ENCODE measurements around the gene PKM.

Gene PKM

DNA sequence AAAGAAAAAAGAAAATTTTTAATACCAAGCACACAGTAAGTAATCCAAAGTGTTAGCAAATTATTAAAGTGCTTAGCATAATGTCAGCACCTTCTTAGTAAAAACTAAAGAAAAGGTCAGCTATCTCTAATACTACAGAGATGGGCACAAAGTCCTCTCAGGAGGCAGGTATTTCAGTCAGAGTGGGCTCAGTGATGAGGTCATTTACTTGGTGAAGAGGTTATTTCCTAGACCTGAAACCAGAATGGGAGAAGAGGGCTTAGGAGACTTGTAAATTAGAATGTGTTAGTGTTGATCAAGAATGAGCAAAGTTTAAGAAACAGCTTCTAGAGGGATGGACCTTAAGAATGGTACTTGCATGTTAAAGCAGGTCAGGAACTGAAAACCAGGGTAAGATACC lies 8.7 kb upstream of the PKM start:
- no peaks in the 10 kb centered on the region for H3F3A ChIP-seq (ENCODE audit: insufficient read depth, low read length)
- H3K4me3 ChIP-seq (ENCODE audit: low read length): no peak overlapping the region
- no peaks in the 10 kb centered on the region for H3K9me3 ChIP-seq (replicated peaks; ENCODE audit: insufficient read depth, low read length)
- no peak overlapping the region for H3K27ac ChIP-seq (ENCODE audit: low read length)
- no peaks in the 10 kb centered on the region for H3K9me2 ChIP-seq (replicated peaks; ENCODE audit: insufficient read depth, low read length)
- H3K9ac ChIP-seq (ENCODE audit: low read length): no peak overlapping the region
- H2AFZ ChIP-seq (ENCODE audit: low read length): no peak overlapping the region
- no peaks in the 10 kb centered on the region for H3K27me3 ChIP-seq (replicated peaks; ENCODE audit: insufficient read depth, low read length)
- H4K20me1 ChIP-seq (ENCODE audit: insufficient read depth, low read length): no peaks in the 10 kb centered on the region
- no peaks in the 10 kb centered on the region for H3K79me2 ChIP-seq (ENCODE audit: low read length)
- DNase-seq: no peak
- no peak for TF ChIP-seq EZH2phosphoT487 (IDR thresholded peaks at IDR 0.05; ENCODE audit: low read length)
- no peak for TF ChIP-seq EZH2 (optimal IDR thresholded peaks at IDR 0.05; ENCODE audit: low read depth, low read length)
- no peak for TF ChIP-seq CTCF (IDR thresholded peaks at IDR 0.05; ENCODE audit: low read length)
- H3K36me3 ChIP-seq (replicated peaks; ENCODE audit: insufficient read depth, low read length): no peaks in the 10 kb centered on the region; the same call in 1 of the 2 replicates
- H3K4me1 ChIP-seq (ENCODE audit: low read length): peaks cover 13% of the 10 kb centered on the region; the same call in 1 of the 2 replicates
- no peak overlapping the region for H3K4me2 ChIP-seq (ENCODE audit: low read depth, low read length)

- Histone ChIP-seq H3K9me3 (replicated peaks; ENCODE audit: insufficient read depth, low read length) (no peaks in the 10 kb centered on the region), H3K36me3 (replicated peaks; ENCODE audit: insufficient read depth, low read length) (no peaks in the 10 kb centered on the region; the same call in 1 of the 2 replicates), H3K4me2 (ENCODE audit: low read depth, low read length) (no peak overlapping the region), H3K27ac (ENCODE audit: low read length) (no peak overlapping the region), H3K79me2 (ENCODE audit: low read length) (no peaks in the 10 kb centered on the region), H3F3A (ENCODE audit: insufficient read depth, low read length) (no peaks in the 10 kb centered on the region), H3K4me1 (ENCODE audit: low read length) (peaks cover 13% of the 10 kb centered on the region; the same call in 1 of the 2 replicates), H3K4me3 (ENCODE audit: low read length) (no peak overlapping the region), H3K27me3 (replicated peaks; ENCODE audit: insufficient read depth, low read length) (no peaks in the 10 kb centered on the region), H2AFZ (ENCODE audit: low read length) (no peak overlapping the region), H4K20me1 (ENCODE audit: insufficient read depth, low read length) (no peaks in the 10 kb centered on the region), H3K9me2 (replicated peaks; ENCODE audit: insufficient read depth, low read length) (no peaks in the 10 kb centered on the region), H3K9ac (ENCODE audit: low read length) (no peak overlapping the region)
- no peak for DNase-seq
- TF ChIP-seq EZH2phosphoT487 (IDR thresholded peaks at IDR 0.05; ENCODE audit: low read length) (no peak), EZH2 (optimal IDR thresholded peaks at IDR 0.05; ENCODE audit: low read depth, low read length) (no peak), CTCF (IDR thresholded peaks at IDR 0.05; ENCODE audit: low read length) (no peak)
Measured at GRCh38 chr15:72238586-72238985, 7.6 kb upstream of the PKM start.

DNA sequence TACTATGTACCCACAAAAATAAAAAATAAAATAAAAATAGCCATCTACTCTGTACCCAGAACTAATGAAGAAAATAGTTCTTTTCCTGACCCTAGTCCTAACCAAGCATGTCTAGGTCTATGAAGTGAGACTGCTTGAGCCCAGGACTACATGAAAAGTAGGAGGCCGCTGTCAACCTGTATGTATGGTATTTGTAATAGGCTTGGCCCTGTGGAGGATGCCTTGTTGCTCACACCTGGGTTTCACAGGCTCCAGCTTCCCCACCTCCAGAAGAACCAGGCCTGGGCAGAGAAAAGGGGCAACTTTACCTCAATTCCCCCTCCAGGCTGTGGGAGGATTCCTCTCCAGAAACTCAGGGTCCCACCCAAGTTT lies 6.8 kb upstream of the PKM start:
- Histone ChIP-seq H3K9ac (ENCODE audit: low read length) (no peak overlapping the region), H3K27me3 (replicated peaks; ENCODE audit: insufficient read depth, low read length) (no peaks in the 10 kb centered on the region), H3K4me1 (ENCODE audit: low read length) (peaks cover 13% of the 10 kb centered on the region; the same call in 1 of the 2 replicates), H3K36me3 (replicated peaks; ENCODE audit: insufficient read depth, low read length) (no peaks in the 10 kb centered on the region; the same call in 1 of the 2 replicates), H3K79me2 (ENCODE audit: low read length) (no peaks in the 10 kb centered on the region), H4K20me1 (ENCODE audit: insufficient read depth, low read length) (no peaks in the 10 kb centered on the region), H3K9me2 (replicated peaks; ENCODE audit: insufficient read depth, low read length) (no peaks in the 10 kb centered on the region), H3K9me3 (replicated peaks; ENCODE audit: insufficient read depth, low read length) (no peaks in the 10 kb centered on the region), H2AFZ (ENCODE audit: low read length) (no peak overlapping the region), H3F3A (ENCODE audit: insufficient read depth, low read length) (no peaks in the 10 kb centered on the region), H3K4me3 (ENCODE audit: low read length) (no peak overlapping the region), H3K4me2 (ENCODE audit: low read depth, low read length) (no peak overlapping the region), H3K27ac (ENCODE audit: low read length) (no peak overlapping the region)
- no peak for DNase-seq
- TF ChIP-seq EZH2phosphoT487 (IDR thresholded peaks at IDR 0.05; ENCODE audit: low read length) (no peak), CTCF (IDR thresholded peaks at IDR 0.05; ENCODE audit: low read length) (no peak), EZH2 (optimal IDR thresholded peaks at IDR 0.05; ENCODE audit: low read depth, low read length) (no peak)

All from MM.1S (cell line).